Natural killer cell treated with Interleukin-12 subunit alpha and Interleukin-12 subunit beta and Interleukin-15 and Interleukin-18, amount 100 ng/mL, for 72 hours (primary cell): ENCODE results near the gene KRTAP5-1. TPM values are rescaled to one million over a fixed set of nuclear protein-coding genes. Genes with fewer than 3 reads are reported as not detected.

Experiments
- ATAC-seq, 2 donors: fragments of 150-1000 bp; cut with Tn5 transposase in 1 of 2; sonication (Bioruptor Pico), chemical (Tn5 transposase) in 1 of 2; 2 replicates each; pipeline ENCODE4 v1.10.0; 2021
- DNase-seq: peaks from one replicate; pipeline ENCODE4 v3.0.0; 2022; ENCODE audit warnings: low spot score
- H3K27ac Mint-ChIP-seq, 2 donors: 1 replicate in 1 of 2; 2 replicates in 1 of 2; pipeline ENCODE4 v1.8.0; 2022; ENCODE audit warnings: mixed read lengths in 2 of 2, mild to moderate bottlenecking in 1 of 2, moderate library complexity in 1 of 2
- H3K27me3 Mint-ChIP-seq, 2 donors: 1 replicate in 1 of 2; 2 replicates in 1 of 2; pipeline ENCODE4 v1.8.0; 2022; ENCODE audit warnings: mixed read lengths in 2 of 2
- H3K36me3 Mint-ChIP-seq: one replicate; pipeline ENCODE4 v1.8.0; 2022; ENCODE audit warnings: mixed read lengths
- H3K4me1 Mint-ChIP-seq, 2 donors: 1 replicate in 1 of 2; 2 replicates in 1 of 2; pipeline ENCODE4 v1.8.0; 2022; ENCODE audit warnings: low read depth in 2 of 2, mixed read lengths in 2 of 2, mild to moderate bottlenecking in 1 of 2
- H3K4me3 Mint-ChIP-seq: one replicate; pipeline ENCODE4 v1.8.0; 2022; ENCODE audit warnings: mixed read lengths
- H3K9me3 Mint-ChIP-seq: 2 replicates; pipeline ENCODE4 v1.8.0; 2022; ENCODE audit warnings: mixed read lengths
- total RNA-seq, 2 donors: library from RNA; stranded (reverse); gene quantifications; one replicate each; pipeline ENCODE4 v1.2.3, GENCODE V29; 2022

KRTAP5-1 gene
- total RNA-seq, 2 donors from 2014 or later: not detected

- DNase-seq (no peak), ATAC-seq (no peak)
- Mint-ChIP-seq H3K4me1 (peaks cover 4 to 14% of the 10 kb centered on the region in 2 donors), H3K9me3 (no peaks in the 10 kb centered on the region), H3K4me3 (no peak overlapping the region), H3K27me3 (no peaks in the 10 kb centered on the region), H3K36me3 (no peaks in the 10 kb centered on the region), H3K27ac (no peak overlapping the region)
Measured at GRCh38 chr11:1564535-1565172, 20.4 kb downstream of the KRTAP5-1 start.

GRCh38 chr11:1563697-1564534, 21.2 kb downstream of the KRTAP5-1 start:
- DNase-seq: no peak
- no peaks in the 10 kb centered on the region for H3K36me3 Mint-ChIP-seq
- no peak overlapping the region for H3K27ac Mint-ChIP-seq
- H3K4me3 Mint-ChIP-seq: no peak overlapping the region
- no peak for ATAC-seq
- no peaks in the 10 kb centered on the region for H3K9me3 Mint-ChIP-seq
- peaks cover 4 to 9% of the 10 kb centered on the region in 2 donors for H3K4me1 Mint-ChIP-seq
- H3K27me3 Mint-ChIP-seq: no peaks in the 10 kb centered on the region

- Mint-ChIP-seq H3K9me3 (no peaks in the 10 kb centered on the region), H3K4me3 (no peak overlapping the region), H3K4me1 (peaks cover 0 to 3% of the 10 kb centered on the region in 2 donors), H3K36me3 (no peaks in the 10 kb centered on the region), H3K27me3 (no peaks in the 10 kb centered on the region), H3K27ac (no peak overlapping the region)
- ATAC-seq (no peak), DNase-seq (no peak)
Measured at GRCh38 chr11:1563149-1563638, 21.9 kb downstream of the KRTAP5-1 start.

GRCh38 chr11:1562469-1563148, 22.5 kb downstream of the KRTAP5-1 start:
- H3K27ac Mint-ChIP-seq: no peak overlapping the region
- no peak for DNase-seq
- no peak for ATAC-seq
- peaks cover 0 to 3% of the 10 kb centered on the region in 2 donors for H3K4me1 Mint-ChIP-seq
- H3K4me3 Mint-ChIP-seq: no peak overlapping the region
- H3K9me3 Mint-ChIP-seq: no peaks in the 10 kb centered on the region
- H3K36me3 Mint-ChIP-seq: no peaks in the 10 kb centered on the region
- peaks cover 0 to under 1% of the 10 kb centered on the region in 2 donors for H3K27me3 Mint-ChIP-seq

GRCh38 chr11:1561955-1562354, 23.1 kb downstream of the KRTAP5-1 start:
- DNase-seq: no peak
- Mint-ChIP-seq H3K27me3 (peaks cover 0 to 2% of the 10 kb centered on the region in 2 donors), H3K9me3 (no peaks in the 10 kb centered on the region), H3K27ac (no peak overlapping the region), H3K4me3 (no peak overlapping the region), H3K36me3 (no peaks in the 10 kb centered on the region), H3K4me1 (no peaks in the 10 kb centered on the region)
- no peak for ATAC-seq

- ATAC-seq (no peak), DNase-seq (no peak)
- H3K27ac Mint-ChIP-seq: no peak overlapping the region
- no peaks in the 10 kb centered on the region for H3K9me3 Mint-ChIP-seq
- H3K36me3 Mint-ChIP-seq: no peaks in the 10 kb centered on the region
- no peak overlapping the region for H3K4me3 Mint-ChIP-seq
- no peaks in the 10 kb centered on the region for H3K4me1 Mint-ChIP-seq
- H3K27me3 Mint-ChIP-seq: peaks cover 0 to 2% of the 10 kb centered on the region in 2 donors
Measured at GRCh38 chr11:1561266-1561665, 23.8 kb downstream of the KRTAP5-1 start.

- H3K36me3 Mint-ChIP-seq: no peaks in the 10 kb centered on the region
- no peak overlapping the region for H3K4me3 Mint-ChIP-seq
- peaks cover 0 to 2% of the 10 kb centered on the region in 2 donors for H3K27me3 Mint-ChIP-seq
- DNase-seq (no peak), ATAC-seq (no peak)
- H3K27ac Mint-ChIP-seq: no peak overlapping the region
- no peaks in the 10 kb centered on the region for H3K9me3 Mint-ChIP-seq
- H3K4me1 Mint-ChIP-seq: no peaks in the 10 kb centered on the region
Measured at GRCh38 chr11:1560649-1561251, 24.3 kb downstream of the KRTAP5-1 start.

- H3K27me3 Mint-ChIP-seq: peaks cover 0 to 2% of the 10 kb centered on the region in 2 donors
- no peak overlapping the region for H3K4me3 Mint-ChIP-seq
- DNase-seq: no peak
- no peak for ATAC-seq
- H3K36me3 Mint-ChIP-seq: no peaks in the 10 kb centered on the region
- no peak overlapping the region for H3K27ac Mint-ChIP-seq
- no peaks in the 10 kb centered on the region for H3K9me3 Mint-ChIP-seq
- H3K4me1 Mint-ChIP-seq: no peaks in the 10 kb centered on the region
Measured at GRCh38 chr11:1560002-1560648, 25.0 kb downstream of the KRTAP5-1 start.

GRCh38 chr11:1559111-1559951, 25.8 kb downstream of the KRTAP5-1 start:
- no peak for ATAC-seq
- Mint-ChIP-seq H3K9me3 (no peaks in the 10 kb centered on the region), H3K27ac (no peak overlapping the region), H3K4me1 (no peaks in the 10 kb centered on the region), H3K36me3 (no peaks in the 10 kb centered on the region), H3K4me3 (no peak overlapping the region), H3K27me3 (peaks cover 0 to 5% of the 10 kb centered on the region in 2 donors)
- peak; percentile 42 for DNase-seq

GRCh38 chr11:1558775-1559110, 26.3 kb downstream of the KRTAP5-1 start:
- Mint-ChIP-seq H3K36me3 (no peaks in the 10 kb centered on the region), H3K4me3 (no peak overlapping the region), H3K4me1 (no peaks in the 10 kb centered on the region), H3K27me3 (peaks cover 0 to 7% of the 10 kb centered on the region in 2 donors), H3K9me3 (no peaks in the 10 kb centered on the region), H3K27ac (no peak overlapping the region)
- no peak for ATAC-seq
- no peak for DNase-seq

- peaks cover 0 to 8% of the 10 kb centered on the region in 2 donors for H3K27me3 Mint-ChIP-seq
- ATAC-seq (no peak), DNase-seq (peak; percentile 38)
- no peaks in the 10 kb centered on the region for H3K36me3 Mint-ChIP-seq
- no peak overlapping the region for H3K27ac Mint-ChIP-seq
- H3K4me1 Mint-ChIP-seq: no peaks in the 10 kb centered on the region
- no peaks in the 10 kb centered on the region for H3K9me3 Mint-ChIP-seq
- H3K4me3 Mint-ChIP-seq: no peak overlapping the region
Measured at GRCh38 chr11:1557904-1558774, 26.9 kb downstream of the KRTAP5-1 start.
